Body of pancreas (tissue), 4 donors: ENCODE data around the gene WDR93. TPM values are rescaled to one million over a fixed set of nuclear protein-coding genes. Genes with fewer than 3 reads are reported as not detected.

Experiments used
- ATAC-seq: fragments of 150-250 bp; one replicate; pipeline ENCODE4 v1.9.1; 2016
- DNase-seq, 4 donors: peaks; one replicate each; pipeline ENCODE4 v3.0.0-alpha.2; 2019
- H3K27ac ChIP-seq, 4 donors: fragments of 200-600 bp; sonication (generic); 1 replicate in 3 of 4; 2 replicates in 1 of 4; pipeline versions ENCODE4 v1.5.1 to v1.6.1; 2016 to 2019; ENCODE audit warnings: mild to moderate bottlenecking in 1 of 4, mixed read lengths in 1 of 4, moderate library complexity in 1 of 4
- H3K27me3 ChIP-seq, 2 donors: fragments of 200-600 bp; sonication (generic); one replicate each; pipeline ENCODE4 v1.6.0; 2016; ENCODE audit warnings: mild to moderate bottlenecking in 1 of 2
- H3K36me3 ChIP-seq, 2 donors: fragments of 200-600 bp; sonication (generic); replicated peaks in 1 of 2; 2 replicates each; pipeline ENCODE4 v1.5.1; 2016; ENCODE audit warnings: low read depth in 2 of 2; ENCODE audit not compliant: insufficient read depth in 1 of 2
- H3K4me1 ChIP-seq: fragments of 200-600 bp; sonication (generic); one replicate; pipeline ENCODE4 v1.6.0; 2016
- H3K4me3 ChIP-seq, 2 donors: fragments of 200-600 bp; sonication (generic); 1 replicate in 1 of 2; 2 replicates in 1 of 2; pipeline ENCODE4 v1.5.1; 2016 to 2019
- H3K9me3 ChIP-seq, 3 donors: fragments of 200-600 bp; sonication (generic); 1 replicate in 2 of 3; 2 replicates in 1 of 3; pipeline ENCODE4 v1.5.1; 2016
- POLR2A ChIP-seq, 3 donors: fragments of 450-650 bp; IDR thresholded peaks; one replicate each; pipeline ENCODE4 v1.6.1; 2016; ENCODE audit warnings: antibody characterized with exemption in 3 of 3, mild to moderate bottlenecking in 2 of 3
- WGBS, 2 donors: methylation state at CpG; one replicate each; pipeline ENCODE4 v1.1.5; 2017; 5-methylcytosine and 5-hydroxymethylcytosine counted together
- intact Hi-C: fragments of 100-400 bp; cut with DNase I; formaldehyde crosslinking; loops from one replicate; pipeline ENCODE4 v1.15.1; 2023
- total RNA-seq, 2 donors: library from RNA; depleted of rRNA; stranded (reverse); fragments of >200 nt; gene quantifications; one replicate each; pipeline ENCODE4 v1.1.0, GENCODE V29; 2016
- TF ChIP-seq, protein P1 (sequence below), 7 experiments: fragments of 450-650 bp in 4 of 7; fragments of 200-600 bp in 3 of 7; sonication (generic) in 3 of 7; IDR thresholded peaks; one replicate each; pipeline ENCODE4 v1.5.1; 2016 to 2019; ENCODE audit warnings: antibody characterized with exemption in 7 of 7

The WDR93 gene
- total RNA-seq, 2 donors from 2014 or later = 0.66 TPM; not detected in 1

- Histone ChIP-seq H3K36me3 (no peaks in the 10 kb centered on the region), H3K27me3 (no peaks in the 10 kb centered on the region), H3K27ac (no peak overlapping the region), H3K9me3 (no peaks in the 10 kb centered on the region), H3K4me3 (no peak overlapping the region), H3K4me1 (peaks cover 14% of the 10 kb centered on the region)
- intact Hi-C loops = loop anchor here (5.0 to 10.0 kb wide), 2 partner anchors 45 to 98 kb away; partner anchors contain the start of genes PEX11A and WDR93
- 89 to 94% methylated on average over 14 to 15 of the region's 15 CpGs for WGBS, 2 donors
- ATAC-seq (no peak), DNase-seq (no peak)
- no peak for TF ChIP-seq POLR2A (IDR thresholded peaks at IDR 0.05)
- TF ChIP-seq, protein P1, sequence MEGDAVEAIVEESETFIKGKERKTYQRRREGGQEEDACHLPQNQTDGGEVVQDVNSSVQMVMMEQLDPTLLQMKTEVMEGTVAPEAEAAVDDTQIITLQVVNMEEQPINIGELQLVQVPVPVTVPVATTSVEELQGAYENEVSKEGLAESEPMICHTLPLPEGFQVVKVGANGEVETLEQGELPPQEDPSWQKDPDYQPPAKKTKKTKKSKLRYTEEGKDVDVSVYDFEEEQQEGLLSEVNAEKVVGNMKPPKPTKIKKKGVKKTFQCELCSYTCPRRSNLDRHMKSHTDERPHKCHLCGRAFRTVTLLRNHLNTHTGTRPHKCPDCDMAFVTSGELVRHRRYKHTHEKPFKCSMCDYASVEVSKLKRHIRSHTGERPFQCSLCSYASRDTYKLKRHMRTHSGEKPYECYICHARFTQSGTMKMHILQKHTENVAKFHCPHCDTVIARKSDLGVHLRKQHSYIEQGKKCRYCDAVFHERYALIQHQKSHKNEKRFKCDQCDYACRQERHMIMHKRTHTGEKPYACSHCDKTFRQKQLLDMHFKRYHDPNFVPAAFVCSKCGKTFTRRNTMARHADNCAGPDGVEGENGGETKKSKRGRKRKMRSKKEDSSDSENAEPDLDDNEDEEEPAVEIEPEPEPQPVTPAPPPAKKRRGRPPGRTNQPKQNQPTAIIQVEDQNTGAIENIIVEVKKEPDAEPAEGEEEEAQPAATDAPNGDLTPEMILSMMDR (IDR thresholded peaks at IDR 0.05) = no peak
These were observed 40.9 kb upstream of the WDR93 start for GRCh38 chr15:89649716-89650115.

- ATAC-seq (no peak), DNase-seq (no peak)
- Histone ChIP-seq H3K4me3 (no peak overlapping the region), H3K4me1 (peaks cover 18% of the 10 kb centered on the region), H3K9me3 (no peaks in the 10 kb centered on the region), H3K27me3 (no peaks in the 10 kb centered on the region), H3K27ac (no peak overlapping the region), H3K36me3 (no peaks in the 10 kb centered on the region)
- TF ChIP-seq, protein P1 (IDR thresholded peaks at IDR 0.05) = no peak
- no peak for TF ChIP-seq POLR2A (IDR thresholded peaks at IDR 0.05)
- intact Hi-C loops = no loop called here
- WGBS, 2 donors = 66 to 85% methylated on average over 6 to 7 of the region's 7 CpGs
These were observed 38.5 kb upstream of the WDR93 start for GRCh38 chr15:89652131-89652530.

DNA sequence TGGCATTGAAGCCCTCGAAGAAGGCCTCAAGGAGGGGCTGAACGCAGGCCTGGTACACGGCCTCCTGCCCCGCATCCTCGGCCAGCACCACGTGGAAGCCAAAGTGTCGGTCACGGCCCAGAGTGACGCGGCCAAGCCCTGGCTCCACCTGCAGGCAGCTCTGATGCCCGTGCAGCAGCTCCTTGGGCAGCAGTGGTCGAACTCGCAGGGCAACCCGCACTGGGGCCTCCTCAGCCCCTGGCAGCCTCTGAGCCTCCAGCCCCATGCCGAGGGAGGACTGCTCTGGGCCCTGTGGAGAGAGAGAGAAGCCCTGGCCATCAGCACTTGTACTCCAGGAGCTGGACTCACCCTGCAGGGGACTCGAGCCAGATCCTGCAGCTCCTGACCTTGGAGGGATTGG lies 37.9 kb upstream of the WDR93 start:
- no peak overlapping the region for H3K27ac ChIP-seq
- no peaks in the 10 kb centered on the region for H3K36me3 ChIP-seq
- DNase-seq (no peak), ATAC-seq (no peak)
- H3K27me3 ChIP-seq = no peaks in the 10 kb centered on the region
- TF ChIP-seq POLR2A (IDR thresholded peaks at IDR 0.05) = no peak
- TF ChIP-seq, protein P1 (IDR thresholded peaks at IDR 0.05) = no peak
- H3K4me1 ChIP-seq = peaks cover 12% of the 10 kb centered on the region
- WGBS, 2 donors = 69 to 100% methylated on average over 1 to 16 of the region's 16 CpGs
- intact Hi-C loops = no loop called here
- H3K4me3 ChIP-seq = no peak overlapping the region
- H3K9me3 ChIP-seq = no peaks in the 10 kb centered on the region

- H3K9me3 ChIP-seq = no peaks in the 10 kb centered on the region
- no peak for TF ChIP-seq POLR2A (IDR thresholded peaks at IDR 0.05)
- TF ChIP-seq, protein P1 (IDR thresholded peaks at IDR 0.05) = no peak
- 98 to 100% methylated on average over 2 of the region's 2 CpGs for WGBS, 2 donors
- H3K27me3 ChIP-seq = no peaks in the 10 kb centered on the region
- peaks cover 12% of the 10 kb centered on the region for H3K4me1 ChIP-seq
- no peaks in the 10 kb centered on the region for H3K36me3 ChIP-seq
- no peak overlapping the region for H3K4me3 ChIP-seq
- ATAC-seq (no peak), DNase-seq (no peak)
- no peak overlapping the region for H3K27ac ChIP-seq
- intact Hi-C loops = no loop called here
These were observed 37.0 kb upstream of the WDR93 start for GRCh38 chr15:89653578-89653977.

- no peak for DNase-seq
- TF ChIP-seq POLR2A (IDR thresholded peaks at IDR 0.05) = no peak
- TF ChIP-seq, protein P1 (IDR thresholded peaks at IDR 0.05) = no peak
- no peaks in the 10 kb centered on the region for H3K9me3 ChIP-seq
- WGBS, 2 donors = 64 to 65% methylated on average over 14 of the region's 14 CpGs
- H3K27me3 ChIP-seq = no peaks in the 10 kb centered on the region
- H3K36me3 ChIP-seq = no peaks in the 10 kb centered on the region
- peak; percentile 19 for ATAC-seq
- intact Hi-C loops = no loop called here
- peaks cover 12% of the 10 kb centered on the region for H3K4me1 ChIP-seq
- no peak overlapping the region for H3K27ac ChIP-seq
- H3K4me3 ChIP-seq = no peak overlapping the region
These were observed 36.3 kb upstream of the WDR93 start for GRCh38 chr15:89654301-89654761.
